Liver (tissue), 9 donors: ENCODE measurements around the gene PDE5A. TPM values are rescaled to one million over a fixed set of nuclear protein-coding genes. Genes with fewer than 3 reads are reported as not detected.

ENCODE experiments used
- DNase-seq: peaks from one replicate; pipeline ENCODE4 v3.0.0-alpha.2; 2017; ENCODE audit warnings: low spot score
- H3K27ac ChIP-seq, 2 donors: one replicate each; pipeline ENCODE4 v1.7.0; 2013; ENCODE audit warnings: inconsistent platforms in 2 of 2, low read length in 2 of 2, control low read depth in 1 of 2, low read depth in 1 of 2, mild to moderate bottlenecking in 1 of 2
- H3K27me3 ChIP-seq, 4 donors: one replicate each; pipeline versions ENCODE4 v1.6.1 to v1.7.0; 2013; ENCODE audit warnings: low read length in 3 of 4, inconsistent platforms in 1 of 4, mild to moderate bottlenecking in 1 of 4, moderate library complexity in 1 of 4; ENCODE audit not compliant: control insufficient read depth in 4 of 4, insufficient read depth in 4 of 4
- H3K36me3 ChIP-seq, 4 donors: one replicate each; pipeline versions ENCODE4 v1.6.1 to v1.7.0; 2013; ENCODE audit warnings: low read length in 3 of 4, mild to moderate bottlenecking in 3 of 4, low read depth in 1 of 4, moderate library complexity in 1 of 4; ENCODE audit not compliant: control insufficient read depth in 4 of 4, insufficient read depth in 3 of 4
- H3K4me1 ChIP-seq, 4 donors: one replicate each; pipeline versions ENCODE4 v1.6.1 to v1.7.0; 2013; ENCODE audit warnings: low read length in 3 of 4, mild to moderate bottlenecking in 3 of 4, moderate library complexity in 1 of 4; ENCODE audit not compliant: control insufficient read depth in 4 of 4, insufficient read depth in 4 of 4
- H3K4me3 ChIP-seq, 3 donors: one replicate each; pipeline versions ENCODE4 v1.6.1 to v1.7.0; 2013; ENCODE audit warnings: low read length in 3 of 3, control low read depth in 1 of 3, low read depth in 1 of 3, mild to moderate bottlenecking in 1 of 3
- H3K9ac ChIP-seq, 2 donors: one replicate each; pipeline ENCODE4 v1.7.0; 2013; ENCODE audit warnings: low read length in 2 of 2, mild to moderate bottlenecking in 2 of 2, moderate library complexity in 2 of 2, control low read depth in 1 of 2, low read depth in 1 of 2
- H3K9me3 ChIP-seq, 4 donors: one replicate each; pipeline versions ENCODE4 v1.6.1 to v1.7.0; 2013; ENCODE audit warnings: low read length in 3 of 4; ENCODE audit not compliant: control insufficient read depth in 4 of 4
- ATF3 ChIP-seq: IDR thresholded peaks from 2 replicates; pipeline ENCODE4 v1.6.1; 2016; ENCODE audit warnings: antibody characterized with exemption
- CTCF ChIP-seq: fragments of 150-350 bp; IDR thresholded peaks from 2 replicates; pipeline ENCODE4 v1.5.1; 2017; ENCODE audit warnings: improper control_type of control experiment, low read depth, low read length; ENCODE audit not compliant: missing input control
- EGR1 ChIP-seq, 2 donors: IDR thresholded peaks; 2 replicates each; pipeline ENCODE4 v1.6.1; 2016 to 2018; ENCODE audit warnings: antibody characterized with exemption in 2 of 2, low read depth in 2 of 2
- FOXA1 ChIP-seq: IDR thresholded peaks from 2 replicates; pipeline ENCODE4 v1.6.1; 2016; ENCODE audit warnings: antibody characterized with exemption
- FOXA2 ChIP-seq: IDR thresholded peaks from 2 replicates; pipeline ENCODE4 v1.6.1; 2016; ENCODE audit warnings: antibody characterized with exemption
- GABPA ChIP-seq, 2 donors: IDR thresholded peaks in 1 of 2; conservative IDR thresholded peaks in 1 of 2; 2 replicates each; pipeline ENCODE4 v1.6.1; 2016; ENCODE audit warnings: antibody characterized with exemption in 2 of 2, mild to moderate bottlenecking in 1 of 2, moderate library complexity in 1 of 2
- HNF4A ChIP-seq, 2 donors: conservative IDR thresholded peaks; 2 replicates each; pipeline ENCODE4 v1.6.1; 2016; ENCODE audit warnings: antibody characterized with exemption in 2 of 2, mild to moderate bottlenecking in 2 of 2
- HNF4G ChIP-seq: IDR thresholded peaks from 2 replicates; pipeline ENCODE4 v1.6.1; 2016; ENCODE audit warnings: antibody characterized with exemption
- JUND ChIP-seq, 2 donors: IDR thresholded peaks; 2 replicates each; pipeline ENCODE4 v1.6.1; 2016; ENCODE audit warnings: antibody characterized with exemption in 2 of 2
- NR2F2 ChIP-seq: IDR thresholded peaks from 2 replicates; pipeline ENCODE4 v1.6.1; 2016; ENCODE audit warnings: antibody characterized with exemption
- RAD21 ChIP-seq, 2 donors: IDR thresholded peaks; 2 replicates each; pipeline ENCODE4 v1.6.1; 2016; ENCODE audit warnings: antibody characterized with exemption in 2 of 2, mild to moderate bottlenecking in 2 of 2
- RXRA ChIP-seq, 2 donors: IDR thresholded peaks; 2 replicates each; pipeline ENCODE4 v1.6.1; 2017 to 2018; ENCODE audit warnings: antibody characterized with exemption in 2 of 2, mild to moderate bottlenecking in 1 of 2
- SP1 ChIP-seq: IDR thresholded peaks from 2 replicates; pipeline ENCODE4 v1.6.1; 2018; ENCODE audit warnings: antibody characterized with exemption, mild to moderate bottlenecking
- TAF1 ChIP-seq: conservative IDR thresholded peaks from 2 replicates; pipeline ENCODE4 v1.6.1; 2016; ENCODE audit warnings: antibody characterized with exemption, mild to moderate bottlenecking
- YY1 ChIP-seq: IDR thresholded peaks from 2 replicates; pipeline ENCODE4 v1.6.1; 2016; ENCODE audit warnings: antibody characterized with exemption, mild to moderate bottlenecking
- WGBS: extraction: QIAGEN DNeasy Blood & Tissue Kit; methylation state at CpG from one replicate; pipeline ENCODE4 v1.1.7; 2013; 5-methylcytosine and 5-hydroxymethylcytosine counted together
- polyA plus RNA-seq, 2 donors: library from polyadenylated mRNA; stranded (reverse) in 1 of 2; unstranded in 1 of 2; fragments of 200-250 nt in 1 of 2; fragments of >200 nt in 1 of 2; fragmentation: Nextera tagmentation in 1 of 2; extraction: Ambion mirVana in 1 of 2; gene quantifications; one replicate each; pipeline versions ENCODE4 v1.2.1 to v1.2.3, GENCODE V29; 2013 to 2015
- total RNA-seq, 2 donors: library from RNA; depleted of rRNA; stranded (reverse); fragments of >200 nt; gene quantifications; one replicate each; pipeline ENCODE4 v1.2.3, GENCODE V29; 2014
- TF ChIP-seq, protein P1 (sequence below): IDR thresholded peaks from 2 replicates; pipeline ENCODE4 v1.6.1; 2016; ENCODE audit warnings: antibody characterized with exemption
- TF ChIP-seq, protein P2 (sequence below): IDR thresholded peaks from 2 replicates; pipeline ENCODE4 v1.6.1; 2016; ENCODE audit warnings: antibody characterized with exemption, mild to moderate bottlenecking
- TF ChIP-seq, protein P3 (sequence below): IDR thresholded peaks from 2 replicates; pipeline ENCODE4 v1.6.1; 2016; ENCODE audit warnings: antibody characterized with exemption
- donor health status: healthy.
- donor health status: healthy.
- donor health status: healthy.
- donor health status: healthy.
- donor health status: healthy.

PDE5A gene
- total and polyA plus RNA-seq, 4 donors: 0.61 to 3.8 (median 3.0) TPM

GRCh38 chr4:119672938-119673337 is 44.3 kb upstream of the PDE5A start:
- no peaks in the 10 kb centered on the region for H3K4me1 ChIP-seq
- no peaks in the 10 kb centered on the region for H3K9me3 ChIP-seq
- TF ChIP-seq RXRA (IDR thresholded peaks at IDR 0.05) (no peak), HNF4A (conservative IDR thresholded peaks at IDR 0.05) (no peak), ATF3 (no peak), GABPA (IDR thresholded peaks at IDR 0.05 in 1 of 2, conservative IDR thresholded peaks at IDR 0.05 in 1 of 2) (no peak), JUND (IDR thresholded peaks at IDR 0.05) (no peak), HNF4G (no peak), YY1 (no peak), EGR1 (IDR thresholded peaks at IDR 0.05; ENCODE audit: low read depth in 2 of 2) (no peak), FOXA2 (no peak), CTCF (no peak), SP1 (no peak), FOXA1 (no peak), TAF1 (no peak), RAD21 (IDR thresholded peaks at IDR 0.05) (no peak), NR2F2 (no peak)
- TF ChIP-seq, protein P1, sequence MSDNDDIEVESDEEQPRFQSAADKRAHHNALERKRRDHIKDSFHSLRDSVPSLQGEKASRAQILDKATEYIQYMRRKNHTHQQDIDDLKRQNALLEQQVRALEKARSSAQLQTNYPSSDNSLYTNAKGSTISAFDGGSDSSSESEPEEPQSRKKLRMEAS: no peak
- TF ChIP-seq, protein P2, sequence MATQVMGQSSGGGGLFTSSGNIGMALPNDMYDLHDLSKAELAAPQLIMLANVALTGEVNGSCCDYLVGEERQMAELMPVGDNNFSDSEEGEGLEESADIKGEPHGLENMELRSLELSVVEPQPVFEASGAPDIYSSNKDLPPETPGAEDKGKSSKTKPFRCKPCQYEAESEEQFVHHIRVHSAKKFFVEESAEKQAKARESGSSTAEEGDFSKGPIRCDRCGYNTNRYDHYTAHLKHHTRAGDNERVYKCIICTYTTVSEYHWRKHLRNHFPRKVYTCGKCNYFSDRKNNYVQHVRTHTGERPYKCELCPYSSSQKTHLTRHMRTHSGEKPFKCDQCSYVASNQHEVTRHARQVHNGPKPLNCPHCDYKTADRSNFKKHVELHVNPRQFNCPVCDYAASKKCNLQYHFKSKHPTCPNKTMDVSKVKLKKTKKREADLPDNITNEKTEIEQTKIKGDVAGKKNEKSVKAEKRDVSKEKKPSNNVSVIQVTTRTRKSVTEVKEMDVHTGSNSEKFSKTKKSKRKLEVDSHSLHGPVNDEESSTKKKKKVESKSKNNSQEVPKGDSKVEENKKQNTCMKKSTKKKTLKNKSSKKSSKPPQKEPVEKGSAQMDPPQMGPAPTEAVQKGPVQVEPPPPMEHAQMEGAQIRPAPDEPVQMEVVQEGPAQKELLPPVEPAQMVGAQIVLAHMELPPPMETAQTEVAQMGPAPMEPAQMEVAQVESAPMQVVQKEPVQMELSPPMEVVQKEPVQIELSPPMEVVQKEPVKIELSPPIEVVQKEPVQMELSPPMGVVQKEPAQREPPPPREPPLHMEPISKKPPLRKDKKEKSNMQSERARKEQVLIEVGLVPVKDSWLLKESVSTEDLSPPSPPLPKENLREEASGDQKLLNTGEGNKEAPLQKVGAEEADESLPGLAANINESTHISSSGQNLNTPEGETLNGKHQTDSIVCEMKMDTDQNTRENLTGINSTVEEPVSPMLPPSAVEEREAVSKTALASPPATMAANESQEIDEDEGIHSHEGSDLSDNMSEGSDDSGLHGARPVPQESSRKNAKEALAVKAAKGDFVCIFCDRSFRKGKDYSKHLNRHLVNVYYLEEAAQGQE: no peak
- TF ChIP-seq, protein P3, sequence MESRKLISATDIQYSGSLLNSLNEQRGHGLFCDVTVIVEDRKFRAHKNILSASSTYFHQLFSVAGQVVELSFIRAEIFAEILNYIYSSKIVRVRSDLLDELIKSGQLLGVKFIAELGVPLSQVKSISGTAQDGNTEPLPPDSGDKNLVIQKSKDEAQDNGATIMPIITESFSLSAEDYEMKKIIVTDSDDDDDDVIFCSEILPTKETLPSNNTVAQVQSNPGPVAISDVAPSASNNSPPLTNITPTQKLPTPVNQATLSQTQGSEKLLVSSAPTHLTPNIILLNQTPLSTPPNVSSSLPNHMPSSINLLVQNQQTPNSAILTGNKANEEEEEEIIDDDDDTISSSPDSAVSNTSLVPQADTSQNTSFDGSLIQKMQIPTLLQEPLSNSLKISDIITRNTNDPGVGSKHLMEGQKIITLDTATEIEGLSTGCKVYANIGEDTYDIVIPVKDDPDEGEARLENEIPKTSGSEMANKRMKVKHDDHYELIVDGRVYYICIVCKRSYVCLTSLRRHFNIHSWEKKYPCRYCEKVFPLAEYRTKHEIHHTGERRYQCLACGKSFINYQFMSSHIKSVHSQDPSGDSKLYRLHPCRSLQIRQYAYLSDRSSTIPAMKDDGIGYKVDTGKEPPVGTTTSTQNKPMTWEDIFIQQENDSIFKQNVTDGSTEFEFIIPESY: no peak
- H3K4me3 ChIP-seq: no peak overlapping the region
- WGBS: 96% methylated on average over 1 of the region's 1 CpG
- H3K27ac ChIP-seq: no peak overlapping the region
- DNase-seq: no peak
- no peaks in the 10 kb centered on the region for H3K36me3 ChIP-seq
- no peak overlapping the region for H3K9ac ChIP-seq
- H3K27me3 ChIP-seq: no peaks in the 10 kb centered on the region
